Neural progenitor cell (in vitro differentiated cells): ENCODE measurements around the gene FAM193A. TPM values are rescaled to one million over a fixed set of nuclear protein-coding genes. Genes with fewer than 3 reads are reported as not detected.

Experiments used
- DNase-seq: peaks from one replicate; pipeline ENCODE4 v3.0.0-alpha.2; 2016; ENCODE audit warnings: low spot score
- H2AFZ ChIP-seq: fragments of 200-600 bp; sonication (generic); replicated peaks from 2 replicates; pipeline ENCODE4 v1.6.1; 2016; ENCODE audit warnings: antibody characterized with exemption
- H3F3A ChIP-seq: fragments of 200-600 bp; sonication (generic); 2 replicates; pipeline ENCODE4 v1.6.1; 2016; ENCODE audit warnings: antibody characterized with exemption, low read depth
- H3K27ac ChIP-seq: fragments of 200-600 bp; sonication (generic); 2 replicates; pipeline ENCODE4 v1.5.1; 2016; ENCODE audit warnings: mild to moderate bottlenecking
- H3K27me3 ChIP-seq: fragments of 200-600 bp; sonication (generic); 2 replicates; pipeline ENCODE4 v1.6.1; 2016; ENCODE audit warnings: mild to moderate bottlenecking, moderate library complexity
- H3K36me3 ChIP-seq: fragments of 200-600 bp; sonication (generic); 2 replicates; pipeline ENCODE4 v1.5.1; 2016
- H3K4me1 ChIP-seq: fragments of 200-600 bp; sonication (generic); 2 replicates; pipeline ENCODE4 v1.6.1; 2016; ENCODE audit warnings: mixed run types
- H3K4me2 ChIP-seq: fragments of 200-600 bp; sonication (generic); 2 replicates; pipeline ENCODE4 v1.6.1; 2016
- H3K4me3 ChIP-seq: fragments of 200-600 bp; sonication (generic); 2 replicates; pipeline ENCODE4 v1.5.1; 2016
- H3K79me2 ChIP-seq: fragments of 200-600 bp; sonication (generic); 2 replicates; pipeline ENCODE4 v1.6.1; 2016; ENCODE audit warnings: low read depth
- H3K9ac ChIP-seq: fragments of 200-600 bp; sonication (generic); 2 replicates; pipeline ENCODE4 v1.6.1; 2016
- H3K9me3 ChIP-seq: fragments of 200-600 bp; sonication (generic); 2 replicates; pipeline ENCODE4 v1.5.1; 2016; ENCODE audit warnings: low read depth
- H4K20me1 ChIP-seq: fragments of 200-600 bp; sonication (generic); 2 replicates; pipeline ENCODE4 v1.6.1; 2016; ENCODE audit warnings: low read depth
- H3K27ac Mint-ChIP-seq: 3 replicates; pipeline ENCODE4 v1.8.0; 2021; ENCODE audit warnings: mixed read lengths
- H3K27me3 Mint-ChIP-seq: 2 replicates; pipeline ENCODE4 v1.8.0; 2022; ENCODE audit warnings: low read depth, mild to moderate bottlenecking, inconsistent platforms, moderate library complexity, mixed read lengths; ENCODE audit not compliant: insufficient read depth
- H3K36me3 Mint-ChIP-seq: 3 replicates; pipeline ENCODE4 v1.8.0; 2021; ENCODE audit warnings: mixed read lengths
- H3K4me1 Mint-ChIP-seq: 3 replicates; pipeline ENCODE4 v1.8.0; 2021; ENCODE audit warnings: mixed read lengths
- H3K4me3 Mint-ChIP-seq: 3 replicates; pipeline ENCODE4 v1.8.0; 2021; ENCODE audit warnings: mild to moderate bottlenecking, moderate library complexity, mixed read lengths
- H3K9me3 Mint-ChIP-seq: 3 replicates; pipeline ENCODE4 v1.8.0; 2020; ENCODE audit warnings: mixed read lengths
- EZH2 ChIP-seq: fragments of 200-600 bp; sonication (generic); IDR thresholded peaks from 2 replicates; pipeline ENCODE4 v1.6.1; 2017; ENCODE audit warnings: antibody characterized with exemption, mild to moderate bottlenecking, moderate library complexity
- EZH2phosphoT487 ChIP-seq: fragments of 200-600 bp; sonication (generic); IDR thresholded peaks from 2 replicates; pipeline ENCODE4 v1.6.1; 2017; ENCODE audit warnings: antibody characterized with exemption
- total RNA-seq: library from RNA; depleted of rRNA; stranded (reverse); fragments of >200 nt; gene quantifications from 2 replicates; pipeline ENCODE4 v1.2.3, GENCODE V29; 2015; ENCODE audit warnings: low replicate concordance
- TF ChIP-seq, protein P1 (sequence below): fragments of 200-600 bp; sonication (generic); IDR thresholded peaks from 2 replicates; pipeline ENCODE4 v1.5.1; 2017; ENCODE audit warnings: antibody characterized with exemption, mild to moderate bottlenecking

Gene FAM193A
- total RNA-seq, 1 donor from 2014 or later, result 29.1 TPM

DNA sequence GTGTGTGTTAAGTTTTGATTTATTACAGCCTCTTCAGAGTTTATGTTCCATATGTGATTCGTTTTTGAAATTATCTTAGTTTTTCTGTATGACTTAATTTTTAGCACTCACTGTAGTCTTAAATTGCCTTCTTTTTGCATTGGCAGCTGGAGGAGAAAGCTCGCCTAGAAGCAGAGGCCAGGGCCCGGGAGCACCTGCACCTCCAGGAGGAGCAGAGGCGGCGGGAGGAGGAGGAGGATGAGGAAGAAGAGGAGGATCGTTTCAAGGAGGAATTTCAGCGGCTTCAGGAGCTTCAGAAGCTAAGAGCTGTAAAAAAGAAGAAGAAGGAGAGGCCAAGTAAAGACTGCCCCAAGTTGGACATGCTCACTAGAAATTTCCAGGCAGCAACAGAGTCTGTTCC, 163.1 kb downstream of the FAM193A start:
- Histone ChIP-seq H3K4me3 (no peak overlapping the region), H3K36me3 (peaks cover 11% of the 10 kb centered on the region), H3K79me2 (no peaks in the 10 kb centered on the region), H3K27ac (no peak overlapping the region), H3K4me1 (no peaks in the 10 kb centered on the region), H3K27me3 (no peaks in the 10 kb centered on the region), H4K20me1 (no peaks in the 10 kb centered on the region), H3K9me3 (no peaks in the 10 kb centered on the region), H3K9ac (no peak overlapping the region), H3F3A (no peaks in the 10 kb centered on the region), H2AFZ (no peak overlapping the region), H3K4me2 (no peak overlapping the region)
- TF ChIP-seq EZH2 (no peak), EZH2phosphoT487 (no peak)
- TF ChIP-seq, protein P1, sequence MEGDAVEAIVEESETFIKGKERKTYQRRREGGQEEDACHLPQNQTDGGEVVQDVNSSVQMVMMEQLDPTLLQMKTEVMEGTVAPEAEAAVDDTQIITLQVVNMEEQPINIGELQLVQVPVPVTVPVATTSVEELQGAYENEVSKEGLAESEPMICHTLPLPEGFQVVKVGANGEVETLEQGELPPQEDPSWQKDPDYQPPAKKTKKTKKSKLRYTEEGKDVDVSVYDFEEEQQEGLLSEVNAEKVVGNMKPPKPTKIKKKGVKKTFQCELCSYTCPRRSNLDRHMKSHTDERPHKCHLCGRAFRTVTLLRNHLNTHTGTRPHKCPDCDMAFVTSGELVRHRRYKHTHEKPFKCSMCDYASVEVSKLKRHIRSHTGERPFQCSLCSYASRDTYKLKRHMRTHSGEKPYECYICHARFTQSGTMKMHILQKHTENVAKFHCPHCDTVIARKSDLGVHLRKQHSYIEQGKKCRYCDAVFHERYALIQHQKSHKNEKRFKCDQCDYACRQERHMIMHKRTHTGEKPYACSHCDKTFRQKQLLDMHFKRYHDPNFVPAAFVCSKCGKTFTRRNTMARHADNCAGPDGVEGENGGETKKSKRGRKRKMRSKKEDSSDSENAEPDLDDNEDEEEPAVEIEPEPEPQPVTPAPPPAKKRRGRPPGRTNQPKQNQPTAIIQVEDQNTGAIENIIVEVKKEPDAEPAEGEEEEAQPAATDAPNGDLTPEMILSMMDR, result no peak
- Mint-ChIP-seq H3K27ac (no peak overlapping the region), H3K4me3 (no peak overlapping the region), H3K27me3 (no peaks in the 10 kb centered on the region), H3K36me3 (peaks cover 36% of the 10 kb centered on the region), H3K4me1 (no peaks in the 10 kb centered on the region), H3K9me3 (no peaks in the 10 kb centered on the region)
- DNase-seq, result no peak

DNA sequence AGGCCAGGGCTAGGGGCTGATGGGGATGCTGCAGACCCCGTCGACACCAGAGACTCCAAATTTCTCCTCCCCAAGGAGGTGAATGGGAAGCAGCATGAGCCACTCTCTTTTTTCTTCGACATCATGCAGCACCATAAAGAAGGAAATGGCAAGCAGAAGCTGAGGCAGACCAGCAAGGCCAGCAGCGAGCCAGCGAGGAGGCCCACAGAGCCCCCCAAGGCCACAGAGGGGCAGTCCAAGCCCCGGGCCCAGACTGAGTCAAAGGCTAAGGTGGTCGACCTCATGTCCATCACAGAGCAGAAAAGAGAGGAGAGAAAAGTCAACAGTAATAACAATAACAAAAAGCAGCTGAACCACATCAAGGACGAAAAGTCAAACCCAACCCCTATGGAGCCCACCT, 163.6 kb downstream of the FAM193A start:
- H3K36me3 ChIP-seq, result peaks cover 13% of the 10 kb centered on the region

DNA sequence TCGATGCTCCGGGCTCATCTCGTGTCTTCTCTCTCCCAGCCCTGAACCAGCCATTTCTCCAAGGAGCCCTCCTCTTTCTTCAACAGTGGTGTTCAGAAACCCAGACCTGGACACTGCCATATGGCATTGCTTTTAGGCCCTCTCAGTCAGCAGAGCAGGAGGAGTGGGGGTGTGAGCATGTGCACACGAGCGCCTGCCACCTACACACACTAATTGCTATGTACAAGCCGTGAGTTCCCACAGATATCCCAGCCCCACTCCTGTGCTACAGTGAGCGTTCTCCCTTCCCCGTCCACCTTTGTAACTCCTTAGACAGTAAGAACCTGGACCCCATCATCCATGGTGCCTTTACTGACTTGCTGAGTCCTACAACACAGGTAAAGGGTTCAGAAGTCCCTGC, 165.9 kb downstream of the FAM193A start:
- H3K4me1 ChIP-seq, result no peaks in the 10 kb centered on the region
- no peaks in the 10 kb centered on the region for H3K27me3 ChIP-seq
- TF ChIP-seq EZH2phosphoT487 (no peak), EZH2 (no peak)
- TF ChIP-seq, protein P1, result no peak
- no peaks in the 10 kb centered on the region for H3K9me3 ChIP-seq
- peaks cover 31% of the 10 kb centered on the region for H3K36me3 Mint-ChIP-seq
- no peaks in the 10 kb centered on the region for H3K4me1 Mint-ChIP-seq
- no peaks in the 10 kb centered on the region for H3K79me2 ChIP-seq
- no peak overlapping the region for H3K9ac ChIP-seq
- no peak for DNase-seq
- peak overlapping the region; percentile 57 for H3K27ac Mint-ChIP-seq
- no peaks in the 10 kb centered on the region for H3K27me3 Mint-ChIP-seq
- no peak overlapping the region for H2AFZ ChIP-seq
- H3K27ac ChIP-seq, result no peak overlapping the region
- no peak overlapping the region for H3K4me3 ChIP-seq
- H3K4me2 ChIP-seq, result no peak overlapping the region
- peaks cover 16% of the 10 kb centered on the region for H3K36me3 ChIP-seq
- H3F3A ChIP-seq, result no peaks in the 10 kb centered on the region
- no peaks in the 10 kb centered on the region for H4K20me1 ChIP-seq
- no peak overlapping the region for H3K4me3 Mint-ChIP-seq
- H3K9me3 Mint-ChIP-seq, result no peaks in the 10 kb centered on the region

More for the DNA sequence above, 163.6 kb downstream of the FAM193A start:
- Histone ChIP-seq H3K4me3 (no peak overlapping the region), H3F3A (no peaks in the 10 kb centered on the region), H3K9ac (no peak overlapping the region), H4K20me1 (no peaks in the 10 kb centered on the region), H3K27ac (no peak overlapping the region), H3K4me2 (no peak overlapping the region), H2AFZ (no peak overlapping the region), H3K79me2 (no peaks in the 10 kb centered on the region), H3K9me3 (no peaks in the 10 kb centered on the region), H3K27me3 (no peaks in the 10 kb centered on the region), H3K4me1 (no peaks in the 10 kb centered on the region)
- no peak for TF ChIP-seq EZH2phosphoT487
- TF ChIP-seq, protein P1, result no peak
- no peak for TF ChIP-seq EZH2
- Mint-ChIP-seq H3K36me3 (peaks cover 36% of the 10 kb centered on the region), H3K27ac (no peak overlapping the region), H3K9me3 (no peaks in the 10 kb centered on the region), H3K4me1 (no peaks in the 10 kb centered on the region), H3K4me3 (no peak overlapping the region), H3K27me3 (no peaks in the 10 kb centered on the region)
- DNase-seq, result no peak
